ENCODE measurements around the gene CHCHD6.

Gene CHCHD6

DNA sequence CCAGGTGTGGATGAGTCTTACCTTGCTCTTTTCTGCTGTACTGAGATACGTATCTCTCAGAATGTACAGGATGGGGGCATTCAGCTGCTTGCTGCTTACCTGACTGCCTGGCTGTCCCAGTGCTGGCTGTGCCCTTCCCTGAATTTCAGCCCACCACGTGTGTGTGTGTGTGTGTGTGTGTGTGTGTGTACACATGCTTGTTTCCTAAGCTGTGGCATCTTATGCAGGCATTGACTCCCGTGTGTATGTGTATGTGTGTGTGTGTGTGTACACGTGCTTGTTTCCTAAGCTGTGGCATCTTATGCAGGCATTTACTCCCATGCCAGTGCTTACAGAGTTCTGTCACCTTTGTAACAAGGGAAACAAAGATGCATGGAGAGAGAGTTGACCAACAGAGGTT lies 218.4 kb downstream of the CHCHD6 start:
- DNase-seq (ENCODE audit: low read depth), result no peak

DNA sequence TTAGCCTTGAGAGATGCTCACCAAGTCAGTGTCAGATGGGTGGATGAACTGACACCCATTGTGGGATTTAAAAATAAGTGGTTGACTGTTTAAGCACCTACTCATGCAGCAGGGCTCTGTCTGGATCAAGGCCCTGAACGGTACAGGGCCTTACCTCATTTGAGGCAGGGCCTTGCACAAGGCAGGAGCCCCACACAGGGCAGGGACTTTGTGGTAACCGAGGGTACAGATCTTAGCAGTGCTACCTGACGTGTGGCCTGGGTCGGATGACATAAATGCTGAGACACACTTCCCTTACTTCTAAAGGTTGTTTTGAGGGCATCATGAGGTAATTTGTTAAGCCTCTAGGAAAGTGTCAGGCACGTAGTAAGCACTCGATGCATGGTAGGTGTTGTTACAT lies 219.4 kb downstream of the CHCHD6 start:
- no peak for DNase-seq (ENCODE audit: low read depth)

DNA sequence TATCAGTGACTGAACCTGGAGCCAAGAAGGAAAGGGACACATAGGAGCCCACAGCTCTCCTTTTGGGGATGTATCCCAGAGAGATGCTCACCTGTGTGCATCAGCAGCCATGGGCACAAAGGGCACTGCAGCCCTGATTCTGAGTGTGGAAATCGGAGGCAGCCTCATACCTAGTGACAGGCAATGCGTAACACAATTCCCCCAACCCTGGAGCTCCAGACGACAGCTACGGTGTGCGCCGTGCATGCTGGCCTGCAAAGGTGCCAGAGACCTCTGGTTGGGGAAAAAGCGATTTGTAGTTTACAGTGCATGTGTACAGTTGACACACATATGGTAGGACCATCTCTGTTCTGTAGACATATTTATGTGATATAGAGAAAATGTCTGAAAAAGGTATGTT lies 219.9 kb downstream of the CHCHD6 start:
- no peak for DNase-seq (ENCODE audit: low read depth)

DNA sequence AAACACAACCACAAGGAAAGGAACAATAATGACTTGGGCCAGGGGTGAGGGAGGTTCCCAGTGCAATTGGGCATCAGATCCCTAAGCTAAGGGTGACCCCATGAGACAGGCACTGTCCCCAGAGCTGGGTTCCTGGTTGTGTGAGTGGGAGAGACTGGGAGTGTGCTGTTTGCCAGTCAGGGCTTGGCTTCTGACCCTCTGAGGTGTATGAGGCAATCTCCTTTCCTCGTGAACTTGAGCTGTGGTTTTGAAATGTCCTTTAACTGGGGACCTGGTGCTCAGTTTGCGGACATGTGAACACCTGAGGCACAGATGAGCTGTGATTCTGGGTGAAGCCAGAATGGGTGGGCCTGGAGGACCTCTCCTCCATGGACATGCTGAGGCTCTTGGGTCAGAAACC lies 220.4 kb downstream of the CHCHD6 start:
- DNase-seq (ENCODE audit: low read depth), result no peak

DNA sequence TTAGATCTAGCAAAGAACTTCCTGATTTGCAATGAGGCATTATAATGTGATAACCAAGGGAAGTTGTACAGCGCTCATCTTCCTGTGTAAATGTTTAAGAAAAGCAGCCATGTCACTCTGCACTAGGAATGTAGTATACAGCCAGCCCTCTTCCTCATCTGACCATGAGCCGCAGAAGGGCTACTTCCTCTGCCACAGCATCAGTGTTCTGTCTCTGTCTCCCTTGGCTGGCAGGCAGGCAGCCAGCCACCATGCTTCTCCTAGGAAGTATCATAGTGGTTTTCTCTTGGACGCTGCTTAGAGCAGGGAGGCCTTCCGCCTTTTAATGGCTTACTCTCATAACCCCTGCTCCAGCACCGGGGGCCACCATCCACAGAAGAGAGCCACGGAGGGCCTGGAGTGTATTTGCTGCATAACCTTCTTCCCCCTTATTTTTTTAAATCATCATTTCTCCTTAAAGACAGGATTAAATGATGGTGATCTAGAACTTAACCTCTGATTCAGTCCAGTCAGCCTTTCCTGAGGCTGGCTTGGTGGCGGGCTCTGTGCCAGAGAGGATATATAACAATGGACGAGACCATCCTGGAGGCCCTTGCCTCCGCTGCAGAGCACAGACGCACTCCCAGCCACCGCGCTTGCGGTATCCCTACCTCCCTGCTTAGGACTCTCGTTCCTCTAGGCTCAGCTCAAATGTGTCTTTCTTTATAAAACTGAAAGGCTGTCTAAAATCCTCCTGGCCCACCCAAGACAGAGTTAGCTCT lies 221.6 kb downstream of the CHCHD6 start:
- no peak for DNase-seq (ENCODE audit: low read depth)

DNA sequence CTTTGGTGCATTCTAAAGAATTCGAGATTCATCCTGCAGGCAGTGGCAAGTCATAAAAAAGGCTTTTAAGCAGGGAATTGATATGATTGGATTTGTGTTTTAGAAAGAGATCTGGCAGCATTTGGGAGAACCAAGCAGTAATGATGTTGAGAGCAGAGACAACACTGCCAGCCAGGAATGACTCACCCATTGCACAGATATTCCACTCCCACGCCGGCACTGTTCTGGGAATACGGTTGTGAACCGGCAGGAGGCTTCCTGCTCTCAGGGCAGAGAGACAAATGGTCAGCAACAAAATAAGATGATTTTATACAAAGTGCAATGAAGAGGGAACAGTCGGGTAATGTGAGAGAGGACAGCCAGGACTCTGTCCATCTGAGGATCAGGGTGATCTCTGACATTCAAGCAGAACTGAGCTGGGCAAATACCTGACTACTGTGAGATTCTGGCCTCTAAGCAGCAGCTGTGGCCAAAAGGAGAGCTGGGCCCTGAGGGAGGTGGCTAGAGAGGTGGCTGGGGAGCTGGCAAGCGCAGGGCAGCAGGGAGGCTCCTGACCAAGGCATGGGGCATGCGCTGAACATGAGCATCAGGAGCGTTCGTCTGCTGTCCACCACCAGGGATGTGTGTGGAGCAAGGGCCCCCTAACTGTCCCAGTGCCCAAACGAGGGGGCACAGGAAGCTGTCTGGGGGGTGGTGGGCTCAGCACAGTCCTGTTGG lies 222.8 kb downstream of the CHCHD6 start:
- no peak for DNase-seq (ENCODE audit: low read depth)

DNA sequence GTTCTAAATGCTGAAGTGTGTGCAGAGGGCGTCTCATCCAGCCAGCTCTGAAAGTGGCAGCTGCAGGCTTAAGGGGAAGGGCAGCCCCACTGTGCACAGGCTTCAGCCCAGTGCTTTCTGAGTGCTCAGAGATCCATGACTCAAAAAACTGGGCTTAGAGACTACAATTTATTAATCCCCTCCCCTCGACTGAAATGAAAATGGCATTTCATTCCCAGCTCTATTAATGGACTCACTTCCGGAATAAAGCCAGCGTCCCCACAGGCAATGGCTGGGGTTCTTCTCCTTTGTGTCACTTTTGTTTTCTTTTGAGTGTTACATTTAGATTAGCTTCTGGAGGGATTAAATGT lies 223.3 kb downstream of the CHCHD6 start:
- DNase-seq (ENCODE audit: low read depth), result no peak

DNA sequence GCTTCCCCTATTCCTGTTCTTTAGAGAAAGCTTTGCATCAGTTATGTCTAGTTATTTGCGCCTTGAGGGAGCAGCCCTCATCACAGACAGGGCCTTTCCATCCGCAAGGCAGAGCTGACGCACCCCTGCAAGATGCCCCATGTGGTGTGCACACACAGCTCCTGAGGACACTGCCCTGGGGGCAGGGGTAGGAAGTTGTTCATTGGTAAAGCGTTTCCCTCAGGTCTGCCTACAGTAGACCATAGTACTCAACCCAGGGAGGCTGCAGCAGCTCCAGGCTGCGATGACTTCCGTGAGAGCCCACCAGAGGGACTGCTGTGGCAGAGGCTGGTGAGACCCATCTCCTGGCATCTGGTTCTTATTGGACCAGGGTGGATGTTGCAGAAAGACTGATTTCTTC lies 223.8 kb downstream of the CHCHD6 start:
- no peak for DNase-seq (ENCODE audit: low read depth)

DNA sequence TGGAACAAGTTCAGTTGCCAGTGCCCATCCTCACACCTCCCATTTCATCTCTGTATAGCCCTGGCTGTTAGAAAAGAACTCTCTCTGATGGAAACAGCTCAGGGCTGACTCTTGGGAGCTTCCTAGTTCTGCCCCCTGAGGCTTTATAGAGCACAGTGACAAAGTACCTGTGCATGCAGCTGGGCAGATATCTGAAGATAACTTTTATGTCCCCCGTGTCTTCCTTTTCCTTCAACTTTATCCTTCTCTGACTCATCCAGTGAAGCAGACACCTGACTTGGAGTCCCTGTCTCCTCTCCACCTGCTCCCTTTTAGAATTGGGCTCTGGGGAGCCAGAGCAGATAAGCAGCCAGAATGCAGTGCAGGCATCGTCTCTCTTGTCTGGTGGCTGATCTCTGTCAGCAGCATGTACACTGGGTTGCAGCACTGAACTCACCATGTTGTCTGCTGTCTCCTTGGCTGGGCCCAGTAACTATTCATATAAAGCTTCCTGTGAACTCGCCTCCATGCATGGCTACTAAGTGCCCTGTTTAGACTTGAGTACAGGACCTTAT lies 225.0 kb downstream of the CHCHD6 start:
- no peak for DNase-seq (ENCODE audit: low read depth)

DNA sequence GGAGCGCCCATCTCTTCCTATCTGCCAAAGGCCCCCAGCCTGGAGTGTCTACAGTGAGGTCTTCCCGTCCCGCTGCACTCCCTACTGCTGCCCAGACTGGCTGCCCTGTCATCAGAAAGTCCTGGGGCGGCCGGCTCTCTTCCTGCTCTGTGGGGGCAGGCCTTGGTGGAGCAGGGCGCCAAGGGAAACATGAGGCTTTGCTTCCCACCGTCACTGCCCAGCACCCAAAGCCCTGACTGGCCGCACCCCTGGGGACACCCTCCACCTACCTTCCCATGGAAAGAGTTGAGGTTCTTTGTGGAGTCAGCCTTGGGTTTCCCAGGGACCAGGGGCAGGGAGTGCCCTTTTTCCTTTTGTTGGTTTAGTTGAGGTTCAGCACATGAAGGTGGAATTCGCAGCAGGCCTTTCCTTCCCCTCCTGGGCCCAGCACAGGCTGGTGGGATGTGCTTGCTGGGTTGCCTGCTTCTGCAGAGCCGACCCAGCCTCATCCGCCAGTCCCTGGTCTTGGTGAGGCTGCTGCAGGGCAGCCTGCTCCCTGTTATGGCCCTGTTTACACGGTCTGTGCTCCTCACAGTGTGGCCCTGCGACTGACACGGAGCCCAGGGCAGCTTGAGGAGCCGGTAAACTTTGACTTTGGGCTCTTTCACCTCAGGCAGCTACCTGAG lies 227.0 kb downstream of the CHCHD6 start:
- no peak for DNase-seq (ENCODE audit: low read depth)

DNA sequence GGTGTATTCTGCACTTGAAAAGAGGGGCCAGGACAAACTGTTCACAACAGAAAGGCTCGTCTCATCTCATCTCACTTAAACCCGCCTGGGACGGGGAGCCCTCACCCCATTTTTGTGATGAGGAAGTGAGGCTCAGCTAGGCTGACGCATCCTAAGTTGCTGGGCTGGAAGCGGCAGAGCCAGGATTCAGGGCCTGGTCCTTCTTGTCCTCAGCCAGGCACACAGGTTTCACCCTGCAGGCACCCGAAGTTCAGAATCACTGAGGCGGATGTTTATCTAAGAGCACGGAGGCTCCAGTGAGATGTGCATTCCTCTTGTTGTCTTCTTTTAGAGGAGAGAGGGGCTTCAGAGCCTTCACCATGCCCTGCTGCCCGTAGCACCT lies 227.8 kb downstream of the CHCHD6 start:
- no peak for DNase-seq (ENCODE audit: low read depth)

DNA sequence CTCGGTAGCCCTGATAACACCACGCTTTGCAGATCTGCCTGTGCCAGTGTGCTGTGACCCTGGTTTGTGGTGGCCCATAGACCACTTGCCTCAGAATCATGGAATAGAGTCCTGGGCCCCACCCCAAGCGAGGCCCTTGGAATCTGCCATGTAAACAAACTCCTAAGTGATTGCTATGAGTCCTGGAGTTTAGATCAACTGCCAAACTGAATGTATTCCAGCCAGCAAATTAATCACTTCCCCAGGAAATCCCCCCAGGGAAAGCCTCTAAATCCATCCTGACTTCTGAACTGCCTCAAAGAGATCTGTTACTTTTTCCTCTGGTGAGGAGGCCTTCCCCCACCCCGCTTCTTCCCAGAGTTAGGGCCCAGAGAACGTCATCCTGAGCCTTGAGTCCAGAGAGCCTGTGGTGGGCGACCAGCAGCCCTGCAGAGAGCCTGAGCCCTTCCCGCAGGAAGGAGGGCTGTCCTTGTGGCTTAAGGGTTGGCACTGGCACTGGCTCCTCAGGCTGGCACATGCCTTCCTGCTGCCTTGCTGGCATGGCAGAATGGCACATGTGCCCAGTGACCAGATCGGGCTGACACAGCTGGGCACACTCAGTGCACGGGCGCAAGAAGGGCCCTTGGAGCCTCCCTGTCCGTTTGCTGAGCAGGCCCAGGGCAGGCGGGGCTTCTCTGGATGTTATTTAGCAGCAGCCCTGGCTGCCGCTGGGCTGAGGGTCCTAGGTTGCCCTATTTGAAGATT lies 228.3 kb downstream of the CHCHD6 start:
- no peak for DNase-seq (ENCODE audit: low read depth)

DNA sequence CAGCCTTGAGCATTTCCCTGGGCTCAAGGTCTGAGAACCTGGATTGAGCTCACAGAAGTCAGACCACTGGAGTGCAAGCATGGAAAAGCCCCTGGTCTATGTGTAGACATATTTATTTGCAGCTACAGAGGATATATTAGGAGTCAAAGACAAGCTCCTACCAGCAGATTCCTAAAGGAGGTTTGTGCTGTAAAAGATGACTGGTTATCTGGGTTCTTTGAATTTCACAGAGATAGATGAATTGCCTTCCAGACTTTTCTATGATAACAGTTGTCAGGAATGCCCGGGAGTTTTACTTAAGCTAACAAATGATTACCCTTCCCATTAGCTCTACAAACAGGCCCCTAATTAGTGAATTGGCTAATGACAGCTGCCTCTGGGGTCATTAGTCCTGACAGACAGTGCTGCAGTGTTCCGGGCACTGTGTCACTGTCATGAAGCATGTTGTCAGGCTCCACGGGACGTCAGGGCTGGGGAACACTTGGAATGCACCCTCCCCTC lies 230.0 kb downstream of the CHCHD6 start:
- DNase-seq (ENCODE audit: low read depth), result no peak

DNA sequence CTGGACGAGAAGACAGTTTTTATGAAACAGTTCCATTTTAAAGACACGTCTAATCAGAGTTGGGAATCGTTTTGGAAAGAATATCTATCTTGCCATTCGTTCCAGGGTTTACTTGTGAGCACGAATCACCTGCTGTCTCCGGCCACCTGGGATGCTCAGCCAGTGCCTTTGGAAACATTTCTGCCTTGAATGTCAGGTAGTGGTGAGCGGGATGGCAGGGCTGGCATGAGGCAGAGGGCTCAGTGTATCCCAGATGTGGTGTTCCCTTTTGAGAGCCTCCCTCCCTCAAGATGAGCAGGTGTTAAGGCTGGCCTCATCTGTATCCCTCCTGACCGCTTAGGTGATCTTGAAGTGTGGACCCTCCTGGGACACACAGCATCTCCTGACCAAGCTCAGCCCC lies 231.0 kb downstream of the CHCHD6 start:
- no peak for DNase-seq (ENCODE audit: low read depth)

DNA sequence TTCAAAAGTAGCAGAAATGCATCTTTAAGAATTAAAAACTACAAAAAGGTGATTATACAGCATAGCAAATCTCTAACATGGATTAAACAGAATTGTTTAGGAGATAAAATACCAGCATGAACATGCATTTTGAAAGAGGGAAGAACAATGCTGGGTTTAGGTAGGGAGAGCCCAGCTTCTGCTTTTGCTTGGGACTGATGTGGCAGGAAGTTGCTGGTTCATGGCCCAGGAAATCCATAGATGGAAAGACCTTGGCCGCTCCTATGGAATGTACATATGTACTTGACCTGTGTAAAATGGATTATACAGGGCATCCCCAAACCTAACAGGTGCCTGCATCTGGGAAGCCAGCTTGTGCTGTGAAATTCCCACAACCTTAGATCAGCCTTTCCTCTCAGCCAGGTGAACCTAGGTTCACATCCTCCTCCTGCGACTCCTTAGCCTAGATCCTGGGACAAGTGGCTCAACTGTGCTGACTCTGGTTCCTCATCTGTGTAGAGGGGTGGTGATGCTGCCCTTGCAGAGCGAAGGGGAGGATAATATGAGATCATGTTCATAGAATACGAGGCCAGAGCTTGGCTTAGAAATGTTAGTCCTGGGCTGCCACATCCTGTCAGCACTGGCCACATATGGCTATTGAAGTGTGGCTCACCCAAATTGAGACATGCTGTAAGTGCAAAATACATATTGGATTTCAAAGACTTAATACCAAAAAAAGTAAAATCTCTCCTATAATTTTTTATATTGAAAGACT lies 231.9 kb downstream of the CHCHD6 start:
- no peak for DNase-seq (ENCODE audit: low read depth)

DNA sequence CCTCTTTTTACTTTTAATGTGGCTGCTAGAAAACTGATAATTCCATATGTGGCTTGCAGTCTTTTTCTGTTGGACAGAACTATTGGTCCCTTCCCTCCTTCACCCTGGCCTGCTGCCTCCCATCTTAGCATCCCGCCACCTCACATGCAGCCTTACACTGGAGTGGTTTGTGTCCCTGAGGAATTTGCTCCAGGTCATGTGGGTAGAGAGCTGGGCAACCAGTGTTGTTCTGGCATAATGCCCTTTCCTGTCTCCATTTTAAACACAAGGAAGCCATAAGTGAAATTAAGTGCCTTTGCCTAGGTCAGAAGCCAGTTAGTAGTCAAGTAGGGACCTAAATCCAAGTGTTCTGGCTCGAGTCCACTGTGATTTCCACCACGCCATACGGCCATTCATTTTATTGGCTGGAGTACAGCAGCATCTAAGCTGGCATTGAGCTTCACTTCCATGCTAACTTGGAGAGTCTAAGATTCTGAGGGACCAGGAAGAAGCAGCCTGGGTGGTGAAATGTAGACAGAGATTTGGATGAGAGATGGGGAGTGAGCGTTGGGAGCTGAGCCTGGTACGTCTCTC lies 232.9 kb downstream of the CHCHD6 start:
- DNase-seq (ENCODE audit: low read depth), result no peak

DNA sequence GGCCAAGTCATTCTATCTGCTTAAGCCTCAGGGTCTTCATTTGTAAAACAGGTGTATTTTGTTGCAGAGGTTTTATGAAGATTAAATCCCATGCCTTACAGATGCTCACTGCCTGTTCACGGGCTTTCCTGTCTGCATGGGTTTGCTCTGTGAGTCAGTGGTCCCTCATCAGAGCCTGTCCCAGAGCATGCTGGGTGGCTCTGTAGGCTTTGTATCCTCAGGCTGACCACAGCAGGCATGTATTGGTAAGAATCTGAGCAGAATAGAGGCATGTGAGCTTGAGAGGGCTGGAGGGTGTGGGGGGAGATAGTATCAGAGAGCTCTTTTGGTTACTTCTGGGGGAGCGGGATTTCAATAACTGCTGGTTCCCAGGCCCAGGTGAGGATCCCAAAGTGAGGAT lies 233.5 kb downstream of the CHCHD6 start:
- DNase-seq (ENCODE audit: low read depth), result no peak

DNA sequence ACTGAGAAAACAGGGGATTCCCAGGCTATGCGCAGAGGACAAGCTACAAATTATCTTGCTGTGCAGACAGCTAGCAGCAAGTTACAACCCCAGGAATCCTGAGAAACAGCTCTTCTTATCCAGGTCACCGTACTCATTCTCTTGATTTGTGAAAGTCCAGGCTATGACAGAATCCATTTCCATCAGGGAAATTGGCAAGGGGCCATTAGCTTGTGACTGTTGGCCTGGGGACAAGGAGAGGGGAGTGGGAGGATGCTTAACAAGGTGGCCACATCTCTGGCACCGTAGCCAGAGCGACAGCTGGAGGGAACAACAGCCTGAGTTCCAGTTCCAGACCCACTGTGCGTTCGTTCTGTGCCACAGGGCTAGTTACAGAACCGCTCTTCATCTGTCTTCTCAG lies 233.9 kb downstream of the CHCHD6 start:
- no peak for DNase-seq (ENCODE audit: low read depth)

DNA sequence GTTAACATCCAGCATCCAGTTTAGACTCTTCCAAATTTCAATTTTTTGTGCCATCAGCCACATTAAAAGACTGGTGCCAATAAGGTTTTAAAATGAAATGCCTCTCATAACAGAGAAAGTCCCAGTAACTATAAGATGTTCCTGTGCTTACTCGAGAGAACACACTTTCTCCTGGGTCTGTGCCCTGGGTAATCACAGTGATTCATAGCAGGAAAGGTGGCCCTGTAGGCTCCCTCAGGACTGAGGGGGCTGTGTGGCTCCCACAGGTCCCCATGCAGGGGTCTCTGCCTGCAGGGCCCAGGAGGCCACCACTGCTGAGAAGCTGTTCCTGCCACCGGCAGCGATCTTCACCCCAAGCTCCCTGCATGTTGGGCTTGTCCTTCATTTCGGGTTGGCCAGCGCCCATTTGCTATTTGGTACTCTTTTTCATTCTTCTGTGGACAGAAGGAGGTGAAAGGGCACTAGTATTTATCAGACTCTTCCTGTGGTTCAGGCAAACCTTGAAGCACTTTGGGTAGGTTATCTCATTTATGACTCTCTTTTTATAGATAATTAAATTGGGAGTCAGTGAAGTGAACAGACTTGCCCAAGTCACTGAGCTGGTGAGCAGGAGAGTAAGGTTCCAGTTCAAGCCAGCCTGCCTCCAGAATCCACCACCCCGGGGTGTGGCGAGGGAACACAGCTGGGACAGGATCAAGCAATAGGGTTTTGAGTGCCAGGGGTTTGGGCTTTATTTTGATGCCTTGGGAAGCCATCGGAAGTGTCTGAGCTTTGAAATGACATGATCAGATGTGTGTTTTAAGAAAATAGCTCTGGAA lies 234.7 kb downstream of the CHCHD6 start:
- DNase-seq (ENCODE audit: low read depth), result no peak

DNA sequence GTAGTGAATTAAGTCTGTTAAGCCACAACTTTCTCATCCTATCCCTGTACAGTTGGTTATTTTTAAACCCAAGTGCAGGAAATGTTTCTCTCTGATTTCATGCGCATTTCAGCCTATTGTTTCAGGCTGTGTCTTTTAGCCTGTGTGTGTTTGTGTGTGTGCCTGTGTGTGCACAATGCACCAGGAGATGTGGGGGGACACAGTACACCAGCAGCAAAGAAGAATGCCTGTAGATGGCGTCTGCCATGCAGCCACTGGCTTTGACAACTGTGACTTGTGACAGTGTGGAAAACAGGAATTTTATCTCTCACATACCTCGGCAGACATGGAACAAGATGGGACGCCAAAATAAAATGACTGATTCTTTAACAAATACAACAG lies 235.3 kb downstream of the CHCHD6 start:
- no peak for DNase-seq (ENCODE audit: low read depth)

Measured in activated T-helper 1 cell treated with Interleukin-2 at 50 U/mL for 16 hours (primary cell).